Heart left ventricle (tissue), 13 donors: Measurements from ENCODE around the gene BPTF.

Experiments used
- CTCF ChIP-seq, 12 donors: fragments of 200-600 bp; sonication (generic) in 4 of 12; IDR thresholded peaks; one replicate each; pipeline versions ENCODE4 v1.5.0 to v1.8.0; 2018 to 2022; ENCODE audit warnings: antibody characterized with exemption in 12 of 12, mild to moderate bottlenecking in 5 of 12
- POLR2A ChIP-seq, 2 donors: fragments of 450-650 bp; IDR thresholded peaks; one replicate each; pipeline ENCODE4 v1.6.1; 2017; ENCODE audit warnings: antibody characterized with exemption in 2 of 2, mild to moderate bottlenecking in 2 of 2, moderate library complexity in 2 of 2
- donor health status: ischemic (EF 13 %, LVEDD 7.1; RV severe dilation, severe dysfunction).
- donor health status: DM: no; HTN: yes; CAD: no.
- donor health status: DM: no; HTN: no; CAD: no.
- donor health status: ischemic (EF 25% LVEDD 6.9; RV normal size, moderate dysfunction).
- donor health status: ischemic (EF 25% LVEDD 5.7; RV mildly dilated, moderate dysfunction).
- donor health status: ischemic (EF 35%, LVEDD 5.7; RV mildly dilated, moderate dysfunction).
- donor health status: nonischemic (EF 11% LVEDD 7.7; RV severe dilation, severe dysfunction).
- donor health status: DM: yes; HTN: yes; CAD: no.
- donor health status: PGD.
- donor health status: ischemic (EF 29% LVEDD 5.4; RV normal size, mild dysfunction).
- donor health status: nonischemic (EF 23%, LVEDD 6.1; RV moderate dilation, normal function).

GRCh38 chr17:67838538-67838937 is 13.2 kb downstream of the BPTF start:
- TF ChIP-seq CTCF (IDR thresholded peaks at IDR 0.05) (no peak), POLR2A (IDR thresholded peaks at IDR 0.05) (no peak)
